Right hindlimb (tissue), 1 donor: ENCODE data around the gene KLHDC9.
"Not testable (repeated sequence)": the region's sequence is repeated elsewhere in the genome, so short reads cannot be mapped to it uniquely, and the experiment has no call there.

Experiments
- DNase-seq: peaks from one replicate; pipeline ENCODE4 v3.0.0-alpha.2; 2018

Gene KLHDC9

DNA sequence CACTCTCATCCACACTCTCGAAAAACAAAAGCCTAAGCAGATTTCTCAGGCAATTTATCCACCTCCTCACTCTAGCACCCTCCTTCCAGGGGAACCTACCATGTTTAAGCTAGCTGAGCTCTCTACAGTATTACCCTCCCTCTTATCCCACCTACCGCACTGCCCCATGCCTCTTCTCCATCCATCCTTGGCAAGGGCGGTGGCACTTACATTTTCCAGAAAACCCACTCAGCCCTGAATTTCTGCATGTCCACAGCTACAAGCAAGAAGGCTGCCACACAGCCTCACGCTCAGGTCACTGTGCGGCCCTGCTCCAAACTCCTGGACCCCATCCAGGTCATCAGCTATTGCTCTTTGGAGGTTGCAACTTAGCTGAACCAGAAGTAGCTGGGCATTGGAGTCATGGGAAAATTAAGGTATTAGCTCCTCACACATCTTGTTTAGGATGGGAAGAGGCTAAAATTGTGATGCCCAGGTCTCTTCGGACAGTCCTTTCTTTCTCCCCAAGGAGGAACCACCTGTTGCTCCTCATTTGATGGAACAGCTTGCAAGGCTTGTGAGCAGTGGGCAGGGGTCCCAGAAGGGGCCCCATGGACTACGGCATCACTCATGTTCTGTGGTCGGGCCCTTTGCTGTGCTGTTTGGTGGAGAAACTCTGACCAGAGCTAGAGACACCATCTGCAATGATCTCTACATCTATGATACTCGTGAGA lies 1.1 kb downstream of the KLHDC9 start:
- DNase-seq = no peak

DNA sequence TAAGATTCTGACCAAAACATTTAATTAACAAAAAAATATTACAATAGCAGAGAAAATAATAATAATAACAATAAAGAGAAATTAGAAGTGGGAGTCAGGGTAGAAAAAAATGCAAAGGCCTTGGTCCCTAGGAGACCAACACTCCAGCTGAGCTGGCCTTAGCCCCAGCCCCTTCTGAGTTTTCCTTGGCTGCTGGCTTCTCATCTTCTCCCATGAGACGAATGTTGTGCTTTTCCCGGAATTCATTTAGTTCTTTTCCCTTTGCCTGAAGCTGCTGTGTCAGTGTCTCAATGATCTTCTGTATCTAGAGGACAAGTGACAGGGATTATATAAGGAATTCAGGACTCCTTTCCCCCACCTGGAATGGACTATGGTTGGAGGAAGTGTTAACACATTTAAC lies 2.4 kb downstream of the KLHDC9 start:
- DNase-seq = no peak

- no peak for DNase-seq
Measured at GRCh38 chr1:161106431-161106830, 8.3 kb downstream of the KLHDC9 start.

- no peak for DNase-seq
Measured at GRCh38 chr1:161111117-161111516, 13.0 kb downstream of the KLHDC9 start.

- DNase-seq = no peak
Measured at GRCh38 chr1:161111527-161111926, 13.4 kb downstream of the KLHDC9 start.

- DNase-seq = no peak
Measured at GRCh38 chr1:161113915-161114314, 15.8 kb downstream of the KLHDC9 start.

DNA sequence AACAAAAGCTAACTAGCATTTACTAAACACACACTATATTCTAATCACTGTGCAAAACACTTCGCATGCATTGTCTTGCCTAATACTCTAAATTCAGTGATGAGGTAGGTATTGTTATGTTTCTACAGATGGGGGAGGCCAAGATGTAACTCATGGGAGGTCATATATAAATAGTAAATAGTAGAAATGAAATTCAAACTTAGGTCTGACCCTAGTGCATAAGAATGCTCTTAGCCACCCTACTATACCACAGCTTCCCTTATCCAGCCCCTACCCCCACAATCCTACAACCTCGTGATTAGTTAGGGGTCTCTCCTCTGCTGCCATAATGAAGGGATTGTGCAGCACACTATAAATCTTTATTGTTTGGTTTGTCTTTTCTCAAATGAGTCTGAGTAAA lies 16.4 kb downstream of the KLHDC9 start:
- no peak for DNase-seq

GRCh38 chr1:161115132-161115711 lies 17.1 kb downstream of the KLHDC9 start:
- no peak for DNase-seq

DNA sequence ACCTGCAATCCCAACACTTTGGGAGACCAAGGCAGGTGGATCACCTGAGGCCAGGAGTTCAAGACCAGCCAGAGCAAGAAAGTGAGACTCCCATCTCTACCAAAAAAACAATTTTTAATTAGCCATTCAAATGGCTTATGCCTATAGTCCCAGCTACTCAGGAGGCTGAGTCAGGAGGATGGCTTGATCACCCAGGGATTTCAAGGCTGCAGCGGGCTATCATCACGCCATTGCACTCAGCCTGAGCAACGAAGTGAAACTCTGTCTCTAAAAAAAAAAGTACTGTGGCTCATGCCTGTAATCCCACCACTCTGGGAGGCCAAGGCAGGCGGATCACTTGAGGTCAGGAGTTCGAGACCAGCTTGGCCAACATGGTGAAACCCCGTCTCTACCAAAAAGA lies 17.8 kb downstream of the KLHDC9 start:
- not testable (repeated sequence) for DNase-seq

DNA sequence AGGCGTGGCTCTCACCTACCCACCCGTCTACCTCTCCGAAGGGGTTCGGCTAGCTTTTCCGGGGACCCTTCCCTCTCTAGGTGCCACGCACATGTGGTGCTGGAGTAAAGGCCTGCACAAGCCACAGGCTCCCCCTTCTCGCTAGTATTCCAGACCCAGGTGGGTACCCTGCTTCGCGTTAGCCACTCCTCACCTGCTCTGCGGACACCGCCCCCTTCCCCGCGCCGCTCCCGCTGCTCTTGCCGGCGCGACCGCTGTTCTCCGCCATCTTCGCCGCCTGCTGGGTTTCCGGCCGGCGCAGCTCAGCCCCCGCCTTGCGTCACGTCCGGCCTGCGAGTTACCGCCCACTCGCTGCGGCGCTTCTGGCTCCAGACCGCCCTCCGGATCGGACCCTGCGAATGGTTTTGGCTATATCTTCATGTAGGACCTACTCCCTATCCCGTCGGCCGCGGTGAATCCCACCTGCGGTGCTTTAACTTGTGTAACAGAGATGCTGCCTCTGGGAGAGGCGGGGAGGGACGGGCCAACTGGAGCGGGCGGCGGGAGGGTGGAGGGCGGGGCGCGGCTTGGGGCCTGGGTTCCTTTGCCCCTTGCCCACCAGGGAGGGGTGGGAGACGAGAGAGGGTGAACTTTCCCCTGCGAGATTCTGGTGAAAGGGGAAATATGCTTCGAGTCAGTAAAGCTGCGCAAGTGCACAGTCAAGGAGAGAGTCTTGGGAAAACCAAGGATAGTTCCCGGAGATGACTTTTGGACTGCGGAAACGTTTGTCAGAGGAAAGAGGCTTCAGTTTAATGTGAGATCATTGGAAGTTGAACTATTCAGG lies 19.8 kb downstream of the KLHDC9 start, which contains the start of the genes NIT1 and PFDN2:
TSS of gene NIT1 (plus strand) at position 347 of the 823 bp plus-strand sequence. CDS start at position 419, 72 bp downstream.
TSS of gene PFDN2 (minus strand) at position 279 of the 823 bp plus-strand sequence. CDS start at position 268, 11 bp downstream.
- peak; percentile 93 for DNase-seq

GRCh38 chr1:161119092-161119903 lies 21.1 kb downstream of the KLHDC9 start:
- DNase-seq = peak; percentile 46

GRCh38 chr1:161121042-161121650 lies 23.0 kb downstream of the KLHDC9 start:
- DNase-seq = no peak

DNA sequence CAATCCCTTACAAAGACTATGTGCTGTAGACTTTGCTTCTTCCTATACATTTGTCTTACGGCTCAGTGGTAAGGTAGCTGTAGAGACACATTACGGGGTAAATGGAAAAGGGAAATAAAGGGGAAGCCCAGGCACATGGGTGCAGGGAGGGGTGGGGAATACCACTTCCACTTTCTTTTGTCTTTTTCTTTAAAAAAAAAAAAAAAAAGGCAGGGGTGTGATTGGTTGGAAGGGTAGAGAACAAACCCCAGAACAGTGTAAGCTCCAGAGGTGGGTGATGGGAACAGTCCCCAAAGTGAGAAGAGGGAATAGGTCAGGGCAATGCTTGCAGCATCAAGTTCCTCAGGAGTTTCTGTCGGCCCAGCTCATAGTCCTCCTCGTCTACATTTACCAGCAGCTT lies 23.7 kb downstream of the KLHDC9 start:
- DNase-seq = no peak

GRCh38 chr1:161122967-161123366 lies 24.8 kb downstream of the KLHDC9 start:
- DNase-seq = no peak

GRCh38 chr1:161127649-161128048 lies 29.5 kb downstream of the KLHDC9 start:
- no peak for DNase-seq

GRCh38 chr1:161128591-161129420 lies 30.6 kb downstream of the KLHDC9 start:
- DNase-seq = no peak

GRCh38 chr1:161130266-161130665 lies 32.1 kb downstream of the KLHDC9 start:
- DNase-seq = no peak

GRCh38 chr1:161131523-161132409 lies 33.6 kb downstream of the KLHDC9 start:
- peak; percentile 49 for DNase-seq

DNA sequence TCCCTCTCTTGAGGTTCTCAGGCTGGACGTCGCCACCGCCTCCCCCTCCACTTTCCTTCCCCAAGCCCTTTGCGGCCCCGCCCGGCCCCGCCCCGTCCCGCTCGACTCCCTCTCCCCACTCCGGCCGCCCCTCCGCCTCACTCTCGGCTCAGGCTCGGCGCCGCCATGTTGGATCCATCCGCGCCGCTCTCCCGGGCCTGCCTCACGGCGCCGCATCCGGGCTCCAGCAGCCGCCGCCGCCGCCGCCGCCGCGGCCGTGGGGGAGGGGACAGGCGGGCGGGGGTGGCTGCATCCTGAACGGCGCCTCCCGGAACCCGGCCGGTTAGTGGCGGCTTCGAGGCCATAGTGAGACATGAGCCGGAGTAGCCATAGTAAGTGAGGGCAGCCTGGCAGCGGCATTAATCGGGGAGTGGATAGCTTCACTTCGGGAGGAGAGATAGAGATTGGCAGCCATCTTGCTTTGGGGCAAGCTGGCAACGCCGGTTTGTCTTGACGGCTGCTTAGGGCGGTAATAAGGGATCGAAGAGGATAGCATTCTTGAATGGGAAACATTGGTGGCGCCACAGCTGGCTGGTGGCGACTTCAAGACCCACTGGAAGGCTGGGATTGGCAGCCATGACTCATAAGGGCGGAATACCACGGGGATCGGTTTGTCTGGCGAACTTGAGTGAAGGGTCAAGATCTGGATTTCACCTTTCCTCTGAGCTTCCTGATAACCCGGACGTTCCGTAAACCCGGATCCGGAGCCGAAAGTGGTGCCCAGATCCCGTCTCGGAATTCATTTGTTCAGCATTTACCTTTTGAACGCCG lies 34.5 kb downstream of the KLHDC9 start, which contains the start of gene DEDD:
TSS of gene DEDD (minus strand) at position 258 of the 810 bp plus-strand sequence. CDS start 8,205 bp downstream, outside the sequence.
- DNase-seq = peak; percentile 97
